GM19372 (cell line): ENCODE data around the gene STK39.
"Not testable (repeated sequence)": the region's sequence is repeated elsewhere in the genome, so short reads cannot be mapped to it uniquely, and the experiment has no call there.

Source experiments
- ATAC-seq: cut with Tn5 transposase; IDR thresholded peaks from one replicate; pipeline ENCODE4 v1.9.1; 2021; ENCODE audit warnings: mild to moderate bottlenecking, low read depth, moderate library complexity; ENCODE audit not compliant: unreplicated experiment

Gene STK39

GRCh38 chr2:168105127-168105683, 142.2 kb downstream of the STK39 start:
- no peak for ATAC-seq

GRCh38 chr2:168097431-168097830, 150.0 kb downstream of the STK39 start:
- no peak for ATAC-seq

GRCh38 chr2:168096158-168096557, 151.2 kb downstream of the STK39 start:
- no peak for ATAC-seq

GRCh38 chr2:168091986-168092385, 155.4 kb downstream of the STK39 start:
- no peak for ATAC-seq

- ATAC-seq: peak; percentile 92
Measured at GRCh38 chr2:168090366-168091135, 156.8 kb downstream of the STK39 start.

- ATAC-seq: peak; percentile 34
Measured at GRCh38 chr2:168089200-168089599, 158.2 kb downstream of the STK39 start.

GRCh38 chr2:168087401-168087800, 160.0 kb downstream of the STK39 start:
- no peak for ATAC-seq

- ATAC-seq: no peak
Measured at GRCh38 chr2:168086851-168087250, 160.5 kb downstream of the STK39 start.

- no peak for ATAC-seq
Measured at GRCh38 chr2:168085801-168086361, 161.5 kb downstream of the STK39 start.

- ATAC-seq: no peak
Measured at GRCh38 chr2:168084288-168084687, 163.1 kb downstream of the STK39 start.

- ATAC-seq: not testable (repeated sequence)
Measured at GRCh38 chr2:168081452-168081851, 165.9 kb downstream of the STK39 start.

GRCh38 chr2:168079236-168079635, 168.2 kb downstream of the STK39 start:
- no peak for ATAC-seq

GRCh38 chr2:168076731-168077130, 170.7 kb downstream of the STK39 start:
- ATAC-seq: no peak

GRCh38 chr2:168075446-168075845, 171.9 kb downstream of the STK39 start:
- no peak for ATAC-seq

GRCh38 chr2:168072626-168073303, 174.6 kb downstream of the STK39 start:
- ATAC-seq: no peak

- no peak for ATAC-seq
Measured at GRCh38 chr2:168064011-168064998, 183.1 kb downstream of the STK39 start.

GRCh38 chr2:168062936-168063335, 184.5 kb downstream of the STK39 start:
- ATAC-seq: no peak

- no peak for ATAC-seq
Measured at GRCh38 chr2:168062054-168062453, 185.3 kb downstream of the STK39 start.

GRCh38 chr2:168060986-168061750, 186.2 kb downstream of the STK39 start:
- ATAC-seq: no peak
